ENCODE results near the gene LNPEP.
"Not testable (repeated sequence)": the region's sequence is repeated elsewhere in the genome, so short reads cannot be mapped to it uniquely, and the experiment has no call there.

LNPEP gene

DNA sequence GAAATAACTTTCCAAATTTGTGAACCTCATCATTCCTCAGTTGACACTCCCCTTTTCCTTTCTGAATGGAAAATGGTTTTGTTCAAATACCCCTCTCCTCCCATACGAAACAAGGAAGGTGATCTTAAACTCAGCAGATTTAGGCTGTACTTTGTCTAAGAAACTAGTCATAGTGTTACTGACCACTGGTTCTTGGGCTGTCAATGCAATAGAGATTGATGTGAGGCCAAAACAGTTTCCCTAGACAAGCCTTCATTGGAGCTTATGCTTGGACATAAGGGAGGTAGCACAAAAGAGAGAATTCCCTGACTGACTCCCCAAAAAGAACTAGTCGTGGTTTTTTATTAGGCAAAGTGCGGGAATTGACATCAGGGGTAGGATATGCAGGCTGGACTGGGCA is 5.3 kb upstream of the LNPEP start:
- no peak for FAIRE-seq

DNA sequence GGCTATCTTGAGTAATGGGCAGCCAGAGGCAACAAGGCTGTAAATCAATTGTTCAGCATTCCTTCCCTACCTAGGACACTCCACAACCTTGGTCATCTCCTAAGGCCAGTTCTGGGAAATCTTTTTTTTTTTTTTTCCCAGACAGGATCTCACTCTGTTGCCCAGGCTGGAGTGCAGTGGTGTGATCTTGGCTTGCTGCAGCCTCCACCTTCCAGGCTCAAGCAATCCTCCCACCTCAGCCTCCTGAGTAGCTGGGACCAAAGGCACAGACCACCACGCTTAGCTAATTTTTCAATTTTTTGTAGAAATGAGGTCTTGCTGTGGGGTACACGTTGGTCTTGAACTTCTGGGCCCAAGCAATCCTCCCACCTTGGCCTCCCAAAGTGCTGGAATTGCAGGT is 4.8 kb upstream of the LNPEP start:
- not testable (repeated sequence) for FAIRE-seq

DNA sequence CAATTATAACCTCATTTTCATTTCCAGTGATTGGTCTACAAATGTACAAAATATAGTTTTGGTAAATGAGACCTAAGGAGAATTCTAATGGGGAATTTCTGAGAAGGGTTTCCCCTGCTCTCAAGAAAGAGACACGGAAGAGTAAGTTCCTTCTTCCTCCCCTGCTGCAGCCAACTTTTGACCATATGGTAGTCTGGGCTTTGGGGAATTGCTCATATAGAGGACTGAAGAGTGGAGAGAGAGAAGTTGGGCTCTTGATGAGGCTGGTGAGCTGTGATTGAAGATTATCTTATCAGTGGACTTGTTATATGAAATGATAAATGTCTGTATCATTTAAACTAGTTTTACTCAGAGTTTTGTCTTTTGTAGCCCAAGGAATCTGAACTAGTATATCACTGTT is 4.3 kb upstream of the LNPEP start:
- no peak for FAIRE-seq

DNA sequence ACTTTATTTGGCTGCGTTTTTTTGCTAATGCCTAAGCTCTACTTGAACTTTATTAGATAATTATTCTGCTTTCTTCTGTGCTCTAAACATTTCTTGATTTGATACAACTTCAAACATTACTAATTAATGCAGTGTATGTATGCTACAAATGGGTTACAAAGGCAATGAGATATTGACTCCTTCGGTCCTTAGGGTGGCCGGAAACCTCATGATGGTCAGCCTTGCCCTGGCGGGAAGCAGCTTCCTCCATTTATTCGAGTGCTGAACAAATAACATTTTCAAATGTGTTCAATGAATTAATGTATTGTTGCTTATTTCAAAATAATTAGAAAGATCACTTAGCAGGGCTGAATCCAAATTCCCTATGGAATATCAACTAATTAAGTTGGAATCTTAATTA is 3.9 kb upstream of the LNPEP start:
- no peak for FAIRE-seq

DNA sequence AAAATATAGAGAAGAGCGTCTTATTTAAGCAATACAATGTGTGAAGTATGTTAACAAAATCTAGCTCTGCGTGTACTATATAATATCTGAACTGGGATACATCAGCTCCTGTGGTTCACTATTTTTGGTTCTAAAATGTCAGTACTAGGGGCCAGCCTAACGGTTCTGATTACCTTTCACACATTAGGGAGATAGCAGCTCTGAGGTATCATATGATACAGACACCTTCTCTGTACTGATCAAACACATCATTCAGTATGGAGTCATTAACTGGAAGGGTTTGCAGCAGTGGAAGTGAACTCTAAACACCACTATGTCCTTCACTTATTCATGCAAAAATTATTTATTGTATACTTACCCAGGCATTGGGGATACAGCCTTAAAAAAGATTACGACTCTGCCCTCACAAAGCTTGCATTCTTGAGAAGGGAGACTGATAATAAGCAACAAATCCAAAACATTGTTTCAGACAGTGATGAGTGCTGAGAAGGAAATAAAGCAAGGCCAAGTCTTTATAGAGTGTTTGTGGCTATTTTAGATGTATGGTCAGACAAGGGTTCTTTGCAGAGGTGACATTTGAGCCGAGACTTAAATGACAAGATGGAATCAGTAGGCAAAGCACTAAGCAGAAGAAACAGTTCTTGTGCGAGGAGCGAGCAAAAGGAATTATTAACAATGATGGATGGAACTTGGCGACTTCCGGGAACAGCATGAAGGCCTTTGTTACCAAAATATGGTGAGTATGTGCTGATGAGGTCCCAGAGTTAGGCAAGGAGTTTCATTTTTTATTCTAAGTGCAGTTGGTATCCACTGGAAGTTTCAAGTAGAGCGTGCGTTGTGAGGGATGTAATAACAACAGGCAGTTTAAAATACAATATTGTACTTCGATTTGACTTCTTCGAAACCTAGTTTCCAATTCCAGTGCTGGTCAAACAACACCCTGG is 1.8 kb upstream of the LNPEP start:
- FAIRE-seq = no peak

DNA sequence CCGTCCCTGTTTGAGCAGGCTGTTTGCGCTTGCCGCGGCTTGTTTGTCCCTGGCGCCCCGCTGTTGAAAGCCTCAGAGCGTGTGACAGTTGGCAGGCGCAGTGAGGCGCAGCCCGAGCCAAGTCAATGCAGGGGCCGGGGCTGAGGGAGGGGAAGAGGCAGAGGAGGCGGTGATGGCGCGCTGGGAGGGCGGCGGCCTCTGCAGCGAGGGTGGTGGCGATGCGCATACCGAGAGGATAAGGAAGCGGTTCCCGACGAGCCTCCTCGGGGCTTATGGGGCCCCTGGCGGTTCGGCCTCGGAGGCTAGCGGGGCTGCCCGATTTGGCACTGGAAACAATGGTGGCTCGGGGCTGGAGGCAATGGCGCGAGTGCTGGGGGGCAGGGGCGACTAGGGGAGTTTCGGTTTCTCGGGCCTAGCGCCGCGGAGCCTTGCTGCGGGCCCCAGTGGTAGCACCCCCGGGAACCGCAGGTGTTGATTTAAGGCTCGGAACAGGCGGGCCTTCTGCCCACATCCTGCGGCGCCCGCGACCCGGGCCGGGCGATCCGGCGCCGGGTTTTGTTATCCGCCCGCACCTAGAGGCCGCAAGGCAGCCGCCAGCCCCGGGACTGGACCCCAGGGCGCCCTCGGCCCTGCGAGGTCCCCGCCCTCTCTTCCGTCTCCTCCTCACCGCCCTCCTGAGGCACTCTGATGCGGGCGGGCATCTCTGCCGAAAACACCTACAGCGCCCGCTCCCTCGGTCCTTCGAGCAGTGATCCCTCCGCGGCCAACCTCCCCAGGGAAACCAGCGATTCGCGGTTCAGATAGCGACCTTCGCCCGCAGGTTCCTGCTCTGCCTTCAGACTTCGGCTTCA is 947 bp upstream of the LNPEP start:
- no peak for FAIRE-seq

DNA sequence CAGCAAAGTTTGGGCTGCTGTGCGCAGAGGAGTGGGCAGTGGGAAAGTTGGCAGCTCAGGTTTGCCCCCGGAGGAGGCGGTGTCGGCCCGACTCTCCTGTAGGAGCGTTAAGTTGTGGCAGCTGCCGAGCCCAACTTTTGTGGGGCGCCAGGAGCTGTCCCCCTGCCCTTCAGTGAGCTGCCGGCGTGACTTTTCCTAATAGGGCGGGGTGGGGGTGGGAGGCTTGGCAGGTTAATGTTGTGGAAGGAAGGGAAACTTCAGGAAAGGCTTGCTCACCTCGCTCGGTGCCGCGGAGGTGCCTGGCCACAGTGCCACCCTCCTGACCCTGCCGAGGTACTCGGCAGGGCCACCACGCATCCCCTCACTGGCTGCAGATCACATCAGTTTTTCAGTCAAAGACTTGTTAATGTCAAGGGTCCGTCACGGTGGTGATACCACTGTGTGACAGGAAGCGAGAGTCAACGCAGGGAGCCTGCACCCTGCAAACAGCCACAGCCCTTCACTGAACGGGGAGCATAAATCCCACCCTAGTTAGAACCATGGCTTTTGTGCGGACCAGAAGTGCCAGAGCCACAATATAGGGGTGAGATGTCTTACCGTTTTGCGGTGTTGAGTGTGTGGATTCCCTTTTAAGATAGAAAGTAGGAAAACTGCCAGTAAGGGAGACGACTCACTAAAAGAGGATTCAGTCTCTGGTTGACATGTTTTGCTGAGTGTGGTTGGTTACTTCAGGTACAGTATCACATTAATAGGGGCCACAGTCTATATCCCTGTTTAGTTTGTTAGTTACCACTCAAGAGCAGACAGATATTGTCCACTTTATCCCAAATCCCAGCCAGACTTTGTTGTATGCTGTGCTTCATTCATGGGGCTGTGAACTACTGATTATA is 796 bp downstream of the LNPEP start:
- FAIRE-seq = no peak

DNA sequence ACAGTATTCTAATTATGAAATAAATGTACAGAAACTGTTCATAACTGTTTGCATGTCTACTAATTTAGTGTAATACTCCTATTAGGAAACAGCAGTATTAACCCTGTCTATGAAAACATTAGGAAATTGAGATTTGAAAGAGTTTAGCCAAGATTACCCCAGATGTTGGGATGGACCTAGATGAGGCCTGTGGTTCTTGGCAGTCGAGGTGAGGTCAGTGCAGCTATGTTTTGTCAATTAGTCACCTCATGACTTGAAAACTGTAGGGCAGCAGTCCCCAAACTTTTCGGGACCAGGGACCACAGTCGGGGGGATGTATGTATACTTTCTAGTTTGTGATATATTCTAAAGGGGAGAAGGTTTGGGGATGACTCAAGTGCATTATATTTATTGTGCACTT is 4.7 kb downstream of the LNPEP start:
- no peak for FAIRE-seq

DNA sequence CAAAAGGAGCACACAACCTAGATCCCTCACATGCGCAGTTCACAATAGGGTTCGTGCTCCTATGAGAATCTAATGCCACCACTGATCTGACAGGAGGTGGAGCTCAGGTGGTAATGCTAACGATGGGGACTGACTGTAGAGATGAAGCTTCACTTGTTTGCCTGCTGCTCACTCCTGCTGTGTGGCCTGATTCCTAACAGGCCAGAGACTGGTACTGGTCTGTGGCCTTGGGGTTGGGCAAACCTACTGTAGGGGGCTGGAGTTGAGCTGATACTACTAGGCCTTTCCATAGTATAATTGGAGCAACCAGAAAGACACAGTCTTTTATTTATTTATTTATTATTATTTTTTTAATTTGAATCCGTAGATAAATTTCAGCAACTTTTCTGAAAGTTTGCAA is 5.3 kb downstream of the LNPEP start:
- no peak for FAIRE-seq

DNA sequence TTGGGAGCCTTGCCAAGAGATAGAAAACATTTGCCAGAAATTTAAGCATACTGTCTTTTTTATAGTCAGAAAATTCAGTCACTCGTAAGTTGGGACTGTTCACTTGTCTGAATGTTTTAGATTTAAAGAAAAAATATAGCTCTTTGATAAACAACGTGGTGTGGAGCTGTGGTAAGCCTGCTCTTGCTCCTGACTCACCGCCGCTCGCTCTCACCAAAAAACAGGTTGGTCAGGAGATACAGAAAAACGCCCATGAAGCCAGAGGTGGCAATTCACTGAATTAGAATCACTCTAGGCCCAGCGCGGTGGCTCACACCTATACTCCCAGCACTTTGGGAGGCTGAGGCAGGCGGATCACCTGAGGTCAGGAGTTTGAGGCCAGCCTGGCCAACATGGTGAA is 6.2 kb downstream of the LNPEP start:
- FAIRE-seq = no peak

DNA sequence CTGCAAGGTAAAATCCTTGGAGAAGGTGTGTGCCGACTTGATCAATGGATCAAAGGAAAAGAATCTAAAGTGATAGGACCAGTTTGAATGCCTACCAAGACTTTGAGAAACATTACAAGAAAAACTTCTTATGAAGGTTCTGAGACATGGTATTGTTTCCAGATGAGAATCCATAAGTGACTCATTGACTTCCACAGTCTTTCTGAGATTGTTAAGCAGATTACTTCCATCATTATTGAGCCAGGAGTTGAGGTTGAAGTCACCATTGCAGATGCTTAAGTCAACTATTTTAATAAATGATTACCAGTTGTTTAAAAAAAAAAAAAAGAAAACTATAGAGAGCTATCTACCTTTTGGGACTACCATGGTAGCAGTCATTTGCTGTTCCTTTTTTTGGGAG is 7.0 kb downstream of the LNPEP start:
- no peak for FAIRE-seq

DNA sequence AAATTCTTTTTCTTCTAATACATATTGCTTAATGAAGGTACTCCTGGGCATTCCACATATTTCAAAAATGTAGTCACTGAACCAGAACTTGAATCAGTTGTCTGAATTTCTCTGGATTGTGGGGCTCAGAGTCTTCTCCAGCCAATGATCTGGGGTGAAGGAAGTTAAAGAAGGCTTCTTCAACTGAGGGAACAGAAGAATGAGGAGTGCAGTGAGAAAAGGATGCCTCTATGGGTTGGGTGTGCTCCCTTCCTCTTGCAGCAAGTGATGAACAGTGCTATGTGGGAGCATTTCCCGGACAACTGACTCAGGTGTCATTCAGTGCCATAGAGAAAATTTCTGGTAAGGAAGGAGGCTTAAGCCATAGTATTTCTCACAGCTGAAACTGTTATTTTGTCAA is 7.9 kb downstream of the LNPEP start:
- no peak for FAIRE-seq

DNA sequence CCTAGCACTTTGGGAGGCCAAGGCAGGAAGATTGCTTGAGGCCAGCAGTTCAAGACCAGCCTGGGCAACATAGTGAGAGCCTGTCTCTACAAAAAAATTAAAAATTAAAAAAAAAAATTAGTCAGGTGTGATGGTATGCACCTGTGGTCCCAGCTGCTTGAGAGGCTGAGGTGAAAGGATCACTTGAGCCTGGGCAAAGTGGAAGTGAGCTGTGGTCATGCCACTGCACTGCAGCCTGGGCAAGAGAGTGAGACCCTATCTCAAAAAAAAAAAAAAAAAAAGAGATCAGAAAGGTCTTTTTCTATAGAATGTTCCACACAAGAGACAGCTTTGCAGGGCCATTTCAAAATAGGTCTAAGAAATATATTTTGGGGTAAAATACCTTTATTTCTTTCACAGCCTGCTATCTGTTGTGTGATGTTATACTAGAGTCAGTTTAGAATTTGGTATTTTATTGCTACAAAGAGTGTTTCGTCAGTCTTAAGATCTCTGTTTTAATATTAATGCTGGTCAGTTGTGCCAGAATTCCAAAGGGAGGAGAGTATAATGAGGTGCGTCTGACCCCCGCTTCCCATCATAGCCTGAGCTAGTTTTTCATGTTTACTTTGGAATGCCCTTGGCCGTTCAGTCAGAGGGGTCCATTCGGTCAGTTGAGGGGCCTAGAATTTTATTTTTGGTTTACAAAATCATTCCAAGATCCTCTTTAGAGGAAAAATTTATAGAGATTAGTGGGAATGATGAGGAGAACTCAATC is 9.4 kb downstream of the LNPEP start:
- no peak for FAIRE-seq

DNA sequence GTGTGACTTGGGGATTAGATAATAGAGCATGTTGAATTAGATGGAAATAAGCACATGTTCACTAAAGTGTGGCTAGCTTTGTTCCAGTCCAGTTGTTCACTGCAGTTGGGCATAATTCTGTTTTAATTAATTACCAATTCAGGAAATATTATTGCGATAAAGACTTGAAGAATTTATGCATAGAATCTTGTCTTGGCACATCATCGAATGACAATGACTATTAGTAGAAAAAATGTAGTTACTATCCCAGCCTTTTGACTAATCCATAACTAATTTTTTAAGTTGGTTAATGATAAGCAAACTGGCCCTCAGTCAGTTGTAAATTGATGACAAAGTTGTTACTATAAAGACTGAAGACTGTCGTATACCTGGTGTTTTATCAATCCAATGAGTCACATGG is 10.5 kb downstream of the LNPEP start:
- no peak for FAIRE-seq

DNA sequence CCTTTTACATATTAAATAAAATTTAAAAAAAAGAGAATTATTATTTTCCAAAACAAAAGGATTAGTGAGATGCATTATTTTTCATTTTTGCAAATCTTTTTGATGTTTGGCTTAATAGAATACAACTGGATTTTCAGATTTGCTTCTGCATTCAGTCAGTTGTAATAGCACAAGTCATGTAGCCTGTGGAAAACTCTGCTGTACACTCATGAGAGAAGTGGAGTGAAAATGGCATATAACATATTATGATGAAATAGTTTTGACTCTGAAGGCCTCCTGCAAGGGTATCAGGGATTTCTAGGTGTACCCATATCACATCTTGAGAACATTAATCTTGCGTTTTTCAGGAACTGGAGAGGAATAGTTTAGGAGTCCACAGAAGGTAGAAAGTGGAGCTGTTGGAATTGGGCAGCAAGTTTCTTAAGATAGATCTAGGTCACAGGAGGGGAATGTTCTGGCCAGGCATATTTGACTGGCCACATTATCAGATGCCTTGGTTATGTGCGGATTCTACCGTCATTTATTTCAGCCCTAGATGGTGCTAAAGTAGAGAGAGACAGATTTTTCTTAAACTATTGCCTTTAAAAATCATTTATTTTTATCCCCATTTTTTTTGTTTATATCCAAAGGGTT is 16.4 kb downstream of the LNPEP start:
- no peak for FAIRE-seq

DNA sequence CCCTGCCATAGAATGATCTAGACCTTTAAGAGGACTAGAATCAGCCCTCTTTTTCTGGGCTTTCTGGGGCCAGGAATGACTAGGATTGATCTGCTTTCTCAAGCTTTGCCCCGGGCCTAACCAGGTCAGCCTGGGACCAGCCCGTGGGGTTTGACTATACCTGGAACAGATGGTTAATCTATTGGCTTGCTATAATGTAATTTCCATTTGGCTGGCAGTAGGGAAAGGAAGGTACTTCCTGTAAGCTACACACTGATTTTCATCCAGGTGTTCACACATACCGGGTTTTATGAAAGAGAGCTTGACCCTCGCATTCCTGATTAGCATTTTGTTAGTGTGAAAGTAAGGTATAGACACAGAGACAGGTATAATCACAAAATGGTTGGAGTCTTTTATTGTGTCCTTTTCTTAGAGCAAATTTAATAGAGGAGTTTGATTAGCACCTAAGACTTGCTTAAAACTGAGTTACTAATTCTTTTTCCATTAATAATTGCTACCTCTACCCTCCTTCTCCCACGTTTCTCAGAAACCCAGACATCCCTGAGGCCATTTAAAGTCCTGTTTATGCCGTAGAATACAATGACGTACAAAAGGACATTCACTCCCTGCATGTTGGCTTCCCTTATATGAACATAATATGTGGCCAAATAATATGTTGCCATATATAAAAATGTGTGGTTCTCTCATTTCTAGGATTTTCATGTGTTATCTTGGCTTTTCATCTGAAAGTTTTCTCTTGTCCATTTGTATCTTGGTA is 17.3 kb downstream of the LNPEP start:
- FAIRE-seq = no peak

DNA sequence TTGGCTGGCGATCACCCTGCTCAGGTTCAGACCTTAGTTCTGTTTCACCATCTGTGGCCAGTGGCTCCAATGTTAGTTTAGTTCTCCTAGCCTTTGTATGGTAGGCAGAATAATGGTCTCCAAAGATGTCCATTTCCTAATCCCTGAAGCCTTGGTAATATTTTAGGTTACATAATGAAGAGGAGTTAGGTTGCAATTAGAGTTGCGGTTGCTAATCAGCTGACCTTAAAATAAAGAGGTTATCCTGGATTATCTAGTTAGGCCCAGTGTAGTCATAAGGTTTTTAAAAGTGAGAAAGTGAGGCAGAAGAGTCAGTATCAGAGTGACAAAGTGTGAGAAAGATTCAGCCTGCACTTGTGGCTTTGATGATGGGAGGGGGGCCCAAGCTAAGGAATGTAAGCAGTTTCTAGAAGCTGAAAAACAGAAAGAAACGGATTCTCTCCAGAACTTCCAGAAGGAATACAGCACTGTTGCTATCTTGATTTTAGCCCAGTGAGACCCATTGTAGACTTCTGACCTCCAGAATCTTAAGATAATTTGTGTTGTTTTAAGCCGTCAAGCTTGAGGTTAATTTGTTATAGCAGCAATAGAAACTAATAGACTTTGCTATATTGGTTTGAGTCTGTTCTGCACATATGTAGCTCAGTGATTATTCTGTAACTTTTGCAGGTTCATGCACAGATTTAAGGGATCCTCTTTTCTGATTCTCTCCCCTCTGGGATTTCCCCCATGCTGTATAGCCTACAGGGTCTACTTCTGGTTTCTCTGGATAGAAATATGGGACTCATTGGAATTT is 21.6 kb downstream of the LNPEP start:
- no peak for FAIRE-seq

DNA sequence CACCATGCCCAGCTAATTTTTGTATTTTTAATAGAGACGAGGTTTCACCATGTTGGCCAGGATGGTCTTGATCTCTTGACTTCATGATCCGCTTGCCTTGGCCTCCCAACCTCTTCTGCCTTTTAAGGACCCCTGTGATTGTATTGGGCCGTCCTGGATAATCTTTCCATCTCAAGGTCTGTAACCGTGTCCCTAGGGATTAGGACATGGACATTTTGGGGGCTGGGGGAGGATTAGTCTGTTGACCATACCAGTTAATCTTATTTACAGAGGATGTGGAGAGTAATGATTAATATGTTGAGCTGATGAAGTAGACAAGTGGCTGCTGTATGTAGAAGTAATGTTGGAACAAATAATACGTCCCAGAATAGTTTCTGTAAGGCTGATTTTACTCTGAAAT is 23.1 kb downstream of the LNPEP start:
- FAIRE-seq = no peak

DNA sequence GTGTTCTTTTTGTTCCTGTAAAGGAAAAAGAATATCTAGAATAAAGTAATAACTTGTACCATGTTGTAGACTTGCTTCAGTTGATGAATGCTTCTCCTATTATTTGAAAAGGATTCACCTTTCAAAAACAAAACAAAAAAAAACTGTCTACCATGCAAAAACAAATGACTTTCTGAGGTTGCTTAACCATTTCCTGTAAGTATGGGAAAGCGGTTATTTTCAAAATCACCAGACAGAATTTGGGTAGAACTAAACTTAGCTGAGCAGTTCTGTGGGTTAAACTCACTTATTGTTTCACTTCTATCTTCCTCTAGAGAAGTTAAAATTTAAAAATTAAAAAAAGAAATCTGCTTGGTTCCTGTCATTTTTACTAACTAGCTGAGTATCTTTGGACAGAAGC is 25.2 kb downstream of the LNPEP start:
- FAIRE-seq = peak; percentile 75

DNA sequence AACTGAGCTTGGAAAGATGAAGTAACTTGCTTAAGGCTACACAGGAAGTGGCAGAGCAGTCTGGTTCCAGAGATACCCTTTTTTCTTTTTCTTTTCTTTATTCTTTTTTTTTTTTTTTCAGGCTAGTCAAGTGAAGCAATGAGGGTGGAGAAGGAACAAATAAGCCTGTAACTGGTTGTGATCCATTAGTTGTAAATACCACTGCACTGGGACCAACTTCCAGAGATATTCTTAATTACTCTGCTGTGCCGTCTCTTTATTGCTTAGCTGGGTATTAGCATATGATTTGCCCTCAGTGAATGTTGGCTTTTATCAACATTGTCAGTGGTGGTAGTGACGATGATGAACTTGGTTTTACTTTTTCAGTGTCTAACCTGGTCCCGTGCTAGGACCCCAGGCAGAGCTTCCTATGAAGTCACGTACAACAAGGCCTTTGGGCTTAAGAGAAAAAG is 26.7 kb downstream of the LNPEP start:
- no peak for FAIRE-seq
